LNCAP (cell line): Measurements from ENCODE around the gene BMI1.

Source experiments
- TF ChIP-seq, protein P1 (sequence below): fragments of 450-650 bp; IDR thresholded peaks from 2 replicates; pipeline ENCODE4 v1.5.1; 2017; ENCODE audit warnings: mild to moderate bottlenecking

Gene BMI1

DNA sequence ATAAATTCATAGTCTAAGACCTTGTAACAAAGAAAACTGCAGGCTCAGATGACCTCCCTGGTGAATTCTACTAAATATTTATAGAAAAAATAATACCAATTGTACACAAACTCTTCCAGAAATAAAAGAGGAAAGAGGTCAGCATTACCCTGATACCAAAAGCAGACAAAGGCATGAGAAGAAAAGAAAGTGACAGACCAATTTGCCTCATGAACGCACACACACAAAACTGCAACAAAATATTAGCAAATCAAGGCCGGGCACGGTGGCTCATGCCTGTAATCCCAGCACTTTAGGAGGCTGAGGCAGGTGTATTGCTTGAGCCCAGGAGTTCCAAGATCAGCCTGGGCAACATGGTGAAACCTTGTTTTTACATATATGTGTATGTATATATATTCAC, 17.4 kb upstream of the BMI1 start:
- TF ChIP-seq, protein P1, sequence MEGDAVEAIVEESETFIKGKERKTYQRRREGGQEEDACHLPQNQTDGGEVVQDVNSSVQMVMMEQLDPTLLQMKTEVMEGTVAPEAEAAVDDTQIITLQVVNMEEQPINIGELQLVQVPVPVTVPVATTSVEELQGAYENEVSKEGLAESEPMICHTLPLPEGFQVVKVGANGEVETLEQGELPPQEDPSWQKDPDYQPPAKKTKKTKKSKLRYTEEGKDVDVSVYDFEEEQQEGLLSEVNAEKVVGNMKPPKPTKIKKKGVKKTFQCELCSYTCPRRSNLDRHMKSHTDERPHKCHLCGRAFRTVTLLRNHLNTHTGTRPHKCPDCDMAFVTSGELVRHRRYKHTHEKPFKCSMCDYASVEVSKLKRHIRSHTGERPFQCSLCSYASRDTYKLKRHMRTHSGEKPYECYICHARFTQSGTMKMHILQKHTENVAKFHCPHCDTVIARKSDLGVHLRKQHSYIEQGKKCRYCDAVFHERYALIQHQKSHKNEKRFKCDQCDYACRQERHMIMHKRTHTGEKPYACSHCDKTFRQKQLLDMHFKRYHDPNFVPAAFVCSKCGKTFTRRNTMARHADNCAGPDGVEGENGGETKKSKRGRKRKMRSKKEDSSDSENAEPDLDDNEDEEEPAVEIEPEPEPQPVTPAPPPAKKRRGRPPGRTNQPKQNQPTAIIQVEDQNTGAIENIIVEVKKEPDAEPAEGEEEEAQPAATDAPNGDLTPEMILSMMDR, result no peak

DNA sequence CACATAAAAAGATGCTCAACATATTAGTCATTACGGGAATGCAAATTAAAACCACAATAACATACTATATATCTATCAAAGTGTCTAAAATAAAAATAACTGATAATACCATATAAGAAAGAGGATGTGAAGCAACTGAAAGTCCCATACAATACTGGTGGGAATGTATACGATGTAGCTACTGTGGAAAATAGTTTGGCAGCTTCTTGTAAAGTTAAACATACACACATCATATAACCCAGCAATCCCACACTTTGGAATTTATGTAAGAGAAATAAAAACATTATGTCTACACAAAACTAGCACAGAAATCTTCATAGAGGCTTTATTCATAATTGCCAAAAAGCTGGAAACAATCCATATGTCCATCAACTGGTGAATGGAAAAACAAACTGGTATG, 15.2 kb upstream of the BMI1 start:
- TF ChIP-seq, protein P1, result no peak

DNA sequence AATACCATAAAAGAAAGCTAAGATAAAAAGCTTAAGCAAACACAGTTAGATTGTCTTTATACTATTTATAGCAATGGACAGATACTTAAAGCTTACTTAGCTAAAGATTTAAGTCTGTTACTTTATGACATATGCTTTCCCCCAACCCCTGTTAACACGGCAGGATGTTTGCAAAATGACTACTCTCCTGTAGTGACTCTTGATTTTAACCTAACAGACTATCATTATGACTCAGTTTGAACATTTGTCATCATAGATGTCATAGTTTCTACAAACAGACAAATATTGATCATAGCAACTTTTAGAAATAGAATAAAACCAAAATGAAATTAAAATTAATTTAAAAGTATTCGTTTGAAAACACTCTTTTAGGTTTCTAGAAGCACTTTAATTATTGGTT, 12.5 kb upstream of the BMI1 start:
- TF ChIP-seq, protein P1, result no peak

DNA sequence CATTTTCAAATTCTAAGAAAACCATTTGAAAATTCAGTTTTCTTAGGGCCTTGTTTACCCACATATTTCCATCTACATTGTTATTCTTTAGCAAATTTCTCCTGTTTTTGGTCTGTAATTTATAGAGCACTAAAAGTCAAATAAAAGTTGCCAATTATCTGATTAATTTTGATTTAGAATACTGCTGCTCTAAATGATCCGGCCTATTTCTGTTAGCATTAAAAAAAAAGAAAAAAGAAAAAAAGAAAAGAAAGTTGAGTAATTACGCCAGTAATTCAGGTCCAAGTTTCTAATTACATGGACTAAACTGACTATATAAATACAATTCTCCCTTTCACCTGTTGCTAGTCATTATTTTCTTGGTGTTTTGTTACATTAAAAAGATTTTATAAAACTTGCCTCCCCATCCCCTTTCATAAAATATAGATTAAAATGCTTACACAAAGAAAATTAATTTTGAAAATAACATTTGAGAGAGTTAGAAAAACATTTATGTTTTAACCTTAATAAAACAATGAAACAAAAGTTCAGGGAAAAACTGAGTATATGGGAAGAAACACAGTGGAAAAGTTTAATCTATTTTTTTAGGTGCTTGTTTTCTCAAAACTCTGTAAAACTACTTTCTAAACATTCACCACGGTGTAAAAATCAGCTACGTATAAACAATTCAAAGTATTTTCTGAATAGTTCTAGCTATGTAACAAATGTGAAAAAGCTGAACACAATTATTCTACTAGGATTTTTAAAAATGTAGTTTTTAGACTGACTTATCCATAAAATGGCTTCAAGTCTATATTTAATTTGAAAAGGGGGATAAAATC, 11.5 kb upstream of the BMI1 start:
- TF ChIP-seq, protein P1, result no peak

DNA sequence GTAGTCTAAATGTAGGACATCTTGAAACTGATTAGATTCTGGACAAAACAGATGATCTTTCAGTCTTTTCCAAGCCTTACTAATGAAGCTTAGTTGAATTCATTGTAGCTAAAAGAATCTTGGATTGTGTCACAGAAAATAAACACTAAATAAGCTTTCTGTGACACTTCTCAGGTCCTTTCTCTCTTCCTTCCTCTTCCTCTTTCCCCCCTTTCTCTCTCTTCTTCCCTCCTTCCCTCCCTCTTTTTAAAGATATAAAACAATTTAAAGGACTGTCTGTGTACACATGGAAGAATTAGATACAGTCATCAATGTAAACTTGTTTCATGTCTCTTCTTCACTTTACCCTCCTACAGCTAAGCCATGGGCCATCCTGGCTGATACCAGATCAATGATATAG, 10.0 kb upstream of the BMI1 start:
- TF ChIP-seq, protein P1, result no peak

DNA sequence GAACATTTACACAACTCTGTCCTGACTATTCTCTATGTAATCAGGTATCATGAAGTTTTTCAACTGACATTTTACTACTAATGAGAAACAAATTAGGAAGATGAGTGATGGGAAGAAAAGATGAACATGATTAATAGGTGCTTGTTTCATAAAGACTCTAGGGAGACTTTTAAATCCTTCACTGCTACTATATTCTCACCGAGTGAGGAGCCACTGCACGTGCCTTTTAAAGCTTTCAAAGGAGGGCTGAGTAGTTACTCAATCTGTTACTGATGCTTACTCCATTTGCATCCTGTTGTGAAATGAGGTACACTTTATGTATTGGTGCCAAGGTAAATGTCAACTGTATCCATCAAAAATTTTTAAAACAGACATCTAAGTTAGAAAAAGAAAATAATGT, 6.0 kb upstream of the BMI1 start:
- TF ChIP-seq, protein P1, result no peak

DNA sequence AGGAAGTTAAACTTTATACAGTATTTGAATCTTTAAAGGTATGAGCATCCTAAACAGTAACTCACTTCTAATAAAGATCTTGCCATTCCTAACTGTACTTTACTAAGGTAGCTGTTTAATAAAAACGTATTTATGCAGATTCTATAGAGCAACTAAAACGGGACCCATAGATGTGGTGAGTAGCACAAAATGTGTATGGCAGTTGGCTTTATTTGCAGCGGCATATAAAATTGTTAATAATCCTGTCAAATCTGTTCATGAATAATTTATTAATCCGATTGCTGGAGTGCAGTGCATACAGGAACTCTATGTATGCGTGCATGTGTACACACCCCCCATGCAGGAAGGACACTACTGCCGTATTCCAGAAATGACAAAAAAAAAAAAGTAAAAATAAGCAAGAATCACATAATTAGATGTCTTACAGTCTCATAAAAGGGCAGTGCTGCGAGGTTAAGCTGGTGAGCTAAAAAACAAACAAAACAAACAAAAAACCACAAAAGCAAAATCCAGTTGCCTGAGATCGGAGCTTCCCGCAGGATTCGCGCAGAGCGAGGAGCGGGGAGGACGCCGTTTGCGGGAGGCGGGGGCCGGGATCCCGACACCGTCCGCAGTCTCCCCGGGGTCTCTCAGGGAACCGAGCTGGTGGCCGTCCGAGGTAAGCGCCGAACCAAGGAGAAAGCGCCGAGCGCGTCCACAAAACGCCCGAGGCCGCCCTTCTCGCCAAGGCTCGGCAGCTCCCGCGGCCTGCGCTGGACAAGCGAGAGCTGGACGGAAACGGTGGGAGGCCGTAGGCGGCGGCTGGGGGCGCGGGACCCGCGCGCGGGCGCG, 5.2 kb upstream of the BMI1 start:
- TF ChIP-seq, protein P1, result no peak
